OCI-LY3 (cell line): ENCODE results near the gene CNN3.

Experiments
- H2AFZ ChIP-seq: fragments of 200-600, 300-600 bp; shearing (Covaris generic); 2 replicates; pipeline ENCODE4 v1.6.0; 2014; ENCODE audit warnings: antibody characterized with exemption, low read depth, low read length
- H3K27ac ChIP-seq: fragments of 200-600, 300-600 bp; sonication (generic); 2 replicates; pipeline ENCODE4 v1.5.1; 2014; ENCODE audit warnings: mild to moderate bottlenecking, low read length, moderate library complexity, mixed read lengths
- H3K27me3 ChIP-seq: fragments of 200-600, 300-600 bp; sonication (generic); 2 replicates; pipeline ENCODE4 v1.6.1; 2014; ENCODE audit warnings: low read depth, low read length, mixed read lengths
- H3K36me3 ChIP-seq: fragments of 200-600, 300-600 bp; sonication (generic); replicated peaks from 2 replicates; pipeline ENCODE3; 2014; ENCODE audit warnings: low read depth, low read length, mixed read lengths
- H3K4me1 ChIP-seq: fragments of 300-600, 200-600 bp; sonication (generic); 2 replicates; pipeline ENCODE4 v1.6.1; 2014; ENCODE audit warnings: low read length, mixed read lengths
- H3K4me2 ChIP-seq: fragments of 200-600, 300-600 bp; sonication (generic); 2 replicates; pipeline ENCODE4 v1.6.1; 2014; ENCODE audit warnings: low read length, mixed read lengths
- H3K4me3 ChIP-seq: fragments of 300-600, 200-600 bp; sonication (generic); 2 replicates; pipeline ENCODE4 v1.5.1; 2014; ENCODE audit warnings: antibody characterized with exemption, mild to moderate bottlenecking, low read length, moderate library complexity
- H3K79me2 ChIP-seq: fragments of 300-600, 200-600 bp; shearing (Covaris generic); 2 replicates; pipeline ENCODE4 v1.6.1; 2014; ENCODE audit warnings: mild to moderate bottlenecking, low read length, mixed read lengths
- H3K9ac ChIP-seq: fragments of 300-600, 200-600 bp; shearing (Covaris generic); 2 replicates; pipeline ENCODE4 v1.6.0; 2014; ENCODE audit warnings: mild to moderate bottlenecking, low read length, moderate library complexity
- H3K9me3 ChIP-seq: fragments of 200-600, 300-600 bp; shearing (Covaris generic); 2 replicates; pipeline ENCODE4 v1.6.1; 2014; ENCODE audit warnings: low read length, mixed read lengths; ENCODE audit not compliant: insufficient read depth
- H4K20me1 ChIP-seq: fragments of 200-600, 300-600 bp; sonication (generic); 2 replicates; pipeline ENCODE4 v1.6.1; 2016; ENCODE audit warnings: low read length, mixed read lengths; ENCODE audit not compliant: insufficient read depth
- CTCF ChIP-seq: fragments of 200-600, 300-600 bp; sonication (generic); IDR thresholded peaks from 2 replicates; pipeline ENCODE4 v1.5.1; 2014; ENCODE audit warnings: antibody characterized with exemption, low read length, low read depth
- EZH2phosphoT487 ChIP-seq: fragments of 200-600 bp; shearing (Covaris generic); IDR thresholded peaks from 2 replicates; pipeline ENCODE4 v1.6.1; 2018; ENCODE audit warnings: antibody characterized with exemption, mixed run types, low read depth

The CNN3 gene

GRCh38 chr1:94852788-94853187 lies 74.1 kb downstream of the CNN3 start:
- no peaks in the 10 kb centered on the region for H4K20me1 ChIP-seq
- H3K4me1 ChIP-seq: no peaks in the 10 kb centered on the region
- no peak overlapping the region for H3K27ac ChIP-seq
- no peak overlapping the region for H3K9ac ChIP-seq
- H3K4me2 ChIP-seq: no peak overlapping the region
- H2AFZ ChIP-seq: no peak overlapping the region
- no peak overlapping the region for H3K4me3 ChIP-seq
- no peaks in the 10 kb centered on the region for H3K79me2 ChIP-seq
- no peaks in the 10 kb centered on the region; the same call in 1 of the 2 replicates for H3K27me3 ChIP-seq
- no peaks in the 10 kb centered on the region for H3K36me3 ChIP-seq
- no peaks in the 10 kb centered on the region for H3K9me3 ChIP-seq
- TF ChIP-seq EZH2phosphoT487: no peak
- no peak for TF ChIP-seq CTCF

GRCh38 chr1:94851571-94851970 lies 75.3 kb downstream of the CNN3 start:
- TF ChIP-seq CTCF (no peak), EZH2phosphoT487 (no peak)

More at GRCh38 chr1:94851571-94851970, 75.3 kb downstream of the CNN3 start:
- H3K27ac ChIP-seq: no peak overlapping the region
- no peak overlapping the region for H3K4me2 ChIP-seq
- no peaks in the 10 kb centered on the region for H3K9me3 ChIP-seq
- H4K20me1 ChIP-seq: no peaks in the 10 kb centered on the region
- no peak overlapping the region for H3K9ac ChIP-seq
- H2AFZ ChIP-seq: no peak overlapping the region
- H3K36me3 ChIP-seq: no peaks in the 10 kb centered on the region
- no peak overlapping the region for H3K4me3 ChIP-seq
- no peaks in the 10 kb centered on the region for H3K4me1 ChIP-seq
- no peaks in the 10 kb centered on the region; the same call in 1 of the 2 replicates for H3K27me3 ChIP-seq
- no peaks in the 10 kb centered on the region for H3K79me2 ChIP-seq
